ENCODE results near the gene VAC14.
"Not testable (repeated sequence)": the region's sequence is repeated elsewhere in the genome, so short reads cannot be mapped to it uniquely, and the experiment has no call there.

Gene VAC14

GRCh38 chr16:70742967-70743366 is 58.0 kb downstream of the VAC14 start:
- DNase-seq (ENCODE audit: low spot score), result not testable (repeated sequence)

- DNase-seq (ENCODE audit: low spot score), result no peak
Observed at GRCh38 chr16:70741783-70742125, 59.2 kb downstream of the VAC14 start.

DNA sequence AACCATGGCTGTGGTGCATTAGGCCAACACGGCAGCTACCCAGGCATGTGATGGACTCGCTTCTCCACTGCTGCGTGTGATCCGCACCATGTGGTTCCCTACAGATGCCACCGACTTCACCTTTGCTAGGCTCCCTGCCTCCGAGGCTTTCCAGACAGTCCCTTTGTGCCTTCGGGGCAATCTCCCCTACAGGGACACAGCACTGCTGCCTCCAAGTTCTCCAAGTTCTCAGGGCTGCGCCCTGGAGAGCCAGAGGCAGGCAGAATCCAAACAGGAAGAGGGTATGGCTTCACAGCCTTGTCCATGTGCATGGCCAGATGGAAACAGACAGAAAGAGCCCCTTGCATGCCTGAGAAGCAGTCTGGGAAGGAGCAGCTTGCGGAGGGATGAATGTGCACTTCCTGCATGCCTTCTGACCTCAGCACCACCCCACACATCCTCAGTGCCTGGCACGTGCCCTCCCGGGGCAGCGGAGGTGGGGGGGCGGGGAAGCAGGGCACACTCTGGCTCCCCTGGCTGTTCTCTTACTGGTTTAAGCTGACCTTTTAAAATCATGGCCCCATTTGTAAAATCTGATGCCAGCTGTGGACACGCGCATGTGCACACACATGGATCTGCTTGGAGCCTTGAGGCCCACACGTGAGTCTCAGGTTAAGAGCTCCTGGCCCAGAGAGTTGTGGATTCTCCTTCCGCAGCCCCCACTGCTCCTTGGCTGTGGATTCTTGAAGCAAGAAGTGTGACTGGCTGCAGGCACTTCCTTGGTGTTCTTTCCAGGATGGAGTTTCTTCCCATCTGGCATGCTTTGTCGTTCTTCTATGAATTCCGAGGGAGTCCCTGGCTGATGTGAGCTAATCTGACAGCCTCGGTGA is 59.8 kb downstream of the VAC14 start:
- peak; percentile 70 for DNase-seq (ENCODE audit: low spot score)

GRCh38 chr16:70740174-70740913 is 60.6 kb downstream of the VAC14 start:
- no peak for DNase-seq (ENCODE audit: low spot score)

GRCh38 chr16:70739389-70739788 is 61.6 kb downstream of the VAC14 start:
- DNase-seq (ENCODE audit: low spot score), result no peak

DNA sequence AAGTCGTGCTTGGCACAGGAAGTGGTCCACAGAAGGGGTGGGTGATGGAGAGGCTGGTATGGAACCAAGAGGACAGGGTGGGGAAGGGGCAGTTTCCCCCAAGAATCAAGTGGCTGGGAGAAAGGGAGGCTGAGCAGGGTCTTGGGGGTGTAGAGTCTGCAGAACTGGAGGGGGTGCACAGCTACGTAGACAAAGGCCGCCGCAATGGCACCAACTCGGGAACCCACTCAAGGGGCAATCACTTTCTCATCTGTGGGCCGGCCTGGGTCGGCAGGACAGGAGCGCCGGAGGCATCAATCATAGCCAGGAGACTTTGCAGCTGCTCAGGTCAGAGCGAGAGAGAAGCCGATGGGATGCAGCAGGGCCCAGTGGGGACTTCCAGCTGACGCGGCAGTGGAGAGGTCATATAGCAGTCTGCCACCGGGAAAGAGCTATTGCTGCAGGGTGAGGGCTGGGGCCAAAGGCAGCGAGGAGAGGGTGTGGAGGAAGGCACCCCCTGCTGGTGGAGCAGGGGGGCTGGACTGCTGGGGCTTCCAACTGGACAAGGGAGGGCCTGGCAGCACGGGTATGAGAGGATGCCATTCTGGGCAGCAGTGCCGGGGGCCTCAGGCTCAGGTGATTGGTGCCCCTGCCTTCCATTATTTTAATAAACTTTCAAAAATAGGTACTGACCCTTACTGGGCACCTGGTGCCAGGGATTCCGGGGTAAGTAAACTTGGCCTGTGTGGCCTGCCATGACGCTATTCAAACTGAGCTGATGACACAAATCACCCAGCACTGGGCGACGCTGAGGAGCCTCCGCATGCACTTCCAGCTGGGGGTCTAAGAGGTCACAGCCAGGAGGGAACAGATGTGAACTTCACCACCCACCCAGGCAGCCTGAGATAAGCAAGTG is 62.6 kb downstream of the VAC14 start:
- DNase-seq (ENCODE audit: low spot score), result peak; percentile 65

GRCh38 chr16:70737377-70738082 is 63.4 kb downstream of the VAC14 start:
- DNase-seq (ENCODE audit: low spot score), result no peak

DNA sequence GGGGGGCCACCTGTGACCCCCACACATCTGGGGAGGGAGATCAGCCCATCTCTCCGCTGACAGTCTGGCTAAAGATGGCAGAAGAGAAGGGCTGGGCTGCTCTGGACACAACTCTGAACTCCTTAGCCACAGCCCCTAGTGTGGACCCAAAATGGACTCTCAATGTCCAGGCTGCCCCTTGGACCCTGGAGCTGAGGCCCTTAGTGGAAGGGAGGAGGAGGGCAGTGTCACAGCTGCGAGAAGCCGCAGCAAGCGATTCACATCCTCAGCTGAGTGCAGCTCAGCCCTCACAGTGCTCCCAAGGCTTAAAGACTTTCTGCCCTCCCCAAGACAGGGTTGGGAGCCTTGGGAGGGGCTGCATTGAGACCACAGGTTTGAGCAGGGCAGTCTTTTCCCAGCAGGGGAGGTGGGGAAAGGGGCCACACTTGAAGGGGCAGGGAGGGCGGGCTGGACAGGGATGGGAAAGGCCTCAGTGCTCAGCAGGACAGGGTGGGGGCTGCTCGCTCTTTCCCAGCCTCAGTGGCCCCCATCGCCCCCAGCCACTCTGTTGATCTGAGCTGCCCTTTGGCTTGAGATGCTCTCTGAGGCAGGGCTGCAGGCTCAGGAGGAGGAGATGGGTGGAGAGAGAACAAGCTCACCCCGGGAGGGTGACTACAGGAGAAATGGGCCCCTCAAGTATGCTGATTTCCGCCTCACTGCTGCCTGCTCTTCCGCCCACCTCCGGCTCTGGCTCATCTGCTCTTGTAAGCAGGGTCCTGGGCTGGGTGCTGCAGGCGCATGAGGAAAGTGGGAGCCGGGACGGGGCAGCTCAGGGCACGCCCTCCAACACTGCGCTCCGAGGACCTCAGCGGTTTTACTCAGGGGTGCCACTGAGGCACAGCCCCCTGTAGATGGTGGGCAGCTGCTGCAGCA is 64.2 kb downstream of the VAC14 start:
- no peak for DNase-seq (ENCODE audit: low spot score)

GRCh38 chr16:70735141-70735979 is 65.6 kb downstream of the VAC14 start:
- DNase-seq (ENCODE audit: low spot score), result peak; percentile 83

GRCh38 chr16:70734522-70735095 is 66.3 kb downstream of the VAC14 start:
- DNase-seq (ENCODE audit: low spot score), result no peak

DNA sequence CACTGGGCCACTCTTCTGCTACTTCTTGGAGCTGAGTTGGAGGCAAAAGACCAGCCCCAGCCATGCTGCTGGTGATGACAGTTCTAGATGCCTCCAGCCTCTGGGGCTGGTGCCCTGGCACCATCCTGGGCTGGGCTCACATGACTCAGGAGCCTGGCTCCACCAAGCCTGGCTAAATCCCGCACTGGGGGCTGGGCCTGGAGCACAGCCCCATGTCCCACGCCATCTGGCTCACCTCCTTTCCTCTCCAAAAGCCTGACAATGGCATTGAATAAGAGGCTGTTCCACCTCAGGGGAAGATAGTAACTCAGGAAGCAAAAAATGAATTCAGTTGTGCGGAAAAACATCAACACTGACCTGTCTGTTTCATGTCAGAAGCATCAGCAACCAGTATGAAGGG is 70.0 kb downstream of the VAC14 start:
- no peak for DNase-seq (ENCODE audit: low spot score)

DNA sequence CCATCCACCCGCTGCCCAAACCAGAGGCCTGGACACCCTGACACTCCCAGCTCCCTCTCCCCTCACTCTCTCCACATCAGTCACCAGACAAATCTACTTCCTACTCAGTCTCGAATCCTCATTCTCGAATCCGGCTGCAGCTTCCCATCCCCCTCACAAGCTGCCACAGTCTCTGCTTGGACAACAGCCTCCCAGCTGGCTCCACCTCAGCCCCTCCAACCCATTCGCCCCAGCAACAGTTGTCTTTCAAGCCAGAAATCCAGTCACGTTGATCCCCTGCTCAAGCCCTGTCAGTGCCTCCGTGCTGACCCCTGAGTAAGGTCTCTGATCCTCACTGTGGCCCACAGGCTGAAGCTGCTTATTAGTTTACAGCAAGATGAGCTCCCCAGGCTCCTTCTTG is 70.9 kb downstream of the VAC14 start:
- DNase-seq (ENCODE audit: low spot score), result no peak

DNA sequence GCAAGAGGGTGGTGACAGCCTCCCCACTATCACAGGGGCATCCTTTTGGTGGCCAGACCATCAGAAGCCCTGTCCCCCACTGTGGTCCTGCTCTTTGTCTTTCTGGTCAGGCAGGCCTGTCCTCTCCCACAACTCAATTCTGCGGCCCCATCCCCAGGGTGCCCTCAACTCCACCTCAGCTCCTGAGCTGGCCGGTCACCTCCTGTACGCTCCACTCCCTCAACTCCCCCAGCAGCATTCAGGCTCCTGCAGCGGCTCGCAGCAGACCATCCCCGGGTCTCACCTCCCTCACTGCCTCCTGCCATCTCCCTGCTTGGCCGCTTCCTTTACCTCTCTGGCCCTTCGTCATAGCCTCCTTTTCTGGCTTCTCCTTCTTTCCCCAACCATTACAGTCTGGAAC is 71.7 kb downstream of the VAC14 start:
- DNase-seq (ENCODE audit: low spot score), result no peak

GRCh38 chr16:70728150-70728549 is 72.8 kb downstream of the VAC14 start:
- DNase-seq (ENCODE audit: low spot score), result no peak

GRCh38 chr16:70726892-70727361 is 74.0 kb downstream of the VAC14 start:
- DNase-seq (ENCODE audit: low spot score), result no peak

- DNase-seq (ENCODE audit: low spot score), result no peak
Observed at GRCh38 chr16:70725912-70726828, 74.8 kb downstream of the VAC14 start.

DNA sequence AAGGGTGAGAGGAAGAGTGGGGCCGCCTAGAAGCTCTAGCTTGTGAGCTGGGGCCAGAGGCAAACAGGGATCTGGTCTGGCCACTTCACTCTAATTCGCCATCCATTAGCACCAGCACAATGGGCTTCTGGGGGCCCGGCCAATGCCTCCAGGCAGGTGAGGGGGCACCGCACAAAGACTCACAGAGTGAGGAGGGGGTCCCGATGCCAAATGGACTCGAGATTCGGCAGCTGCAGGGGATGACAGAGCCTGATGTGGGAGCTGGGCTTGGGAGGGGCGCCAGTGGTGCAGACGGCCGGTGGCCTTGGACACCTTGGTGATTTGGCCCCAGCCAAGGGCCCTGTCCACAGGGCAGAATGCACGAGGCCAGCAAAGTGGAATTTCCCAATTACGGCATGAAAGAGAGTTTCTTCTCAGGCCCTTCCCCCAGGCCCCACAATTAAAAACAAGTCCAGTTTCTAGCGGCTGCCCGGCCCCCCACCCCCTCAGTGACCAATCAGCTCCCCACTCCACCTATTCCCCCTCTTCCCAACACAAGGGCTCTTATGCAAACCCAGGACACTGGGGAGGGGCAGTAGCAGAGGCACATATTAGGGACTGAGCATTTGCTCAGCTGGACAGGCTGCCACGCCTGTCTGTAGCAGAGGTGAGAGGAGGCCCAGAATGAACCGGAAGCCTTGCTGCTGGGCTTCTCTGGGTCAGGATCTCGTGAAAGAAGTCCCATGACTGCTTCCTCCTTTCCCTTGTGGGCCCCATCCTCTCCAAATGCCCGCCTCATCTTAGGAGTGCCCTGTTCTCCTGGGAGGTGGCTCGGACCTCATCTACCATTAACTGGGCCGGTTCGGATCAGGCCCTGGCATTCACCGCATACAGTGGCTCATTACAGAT is 75.7 kb downstream of the VAC14 start:
- no peak for DNase-seq (ENCODE audit: low spot score)

Measured in kidney capillary endothelial cell (primary cell).